COLO668 (cell line): ENCODE data around the gene LOXL1.

ENCODE experiments used
- DNase-seq: peaks from one replicate; lab custom pipeline; 2025; ENCODE audit not compliant: unreplicated experiment; lab: John Stamatoyannopoulos, UW

Gene LOXL1, protein sequence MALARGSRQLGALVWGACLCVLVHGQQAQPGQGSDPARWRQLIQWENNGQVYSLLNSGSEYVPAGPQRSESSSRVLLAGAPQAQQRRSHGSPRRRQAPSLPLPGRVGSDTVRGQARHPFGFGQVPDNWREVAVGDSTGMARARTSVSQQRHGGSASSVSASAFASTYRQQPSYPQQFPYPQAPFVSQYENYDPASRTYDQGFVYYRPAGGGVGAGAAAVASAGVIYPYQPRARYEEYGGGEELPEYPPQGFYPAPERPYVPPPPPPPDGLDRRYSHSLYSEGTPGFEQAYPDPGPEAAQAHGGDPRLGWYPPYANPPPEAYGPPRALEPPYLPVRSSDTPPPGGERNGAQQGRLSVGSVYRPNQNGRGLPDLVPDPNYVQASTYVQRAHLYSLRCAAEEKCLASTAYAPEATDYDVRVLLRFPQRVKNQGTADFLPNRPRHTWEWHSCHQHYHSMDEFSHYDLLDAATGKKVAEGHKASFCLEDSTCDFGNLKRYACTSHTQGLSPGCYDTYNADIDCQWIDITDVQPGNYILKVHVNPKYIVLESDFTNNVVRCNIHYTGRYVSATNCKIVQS

DNA sequence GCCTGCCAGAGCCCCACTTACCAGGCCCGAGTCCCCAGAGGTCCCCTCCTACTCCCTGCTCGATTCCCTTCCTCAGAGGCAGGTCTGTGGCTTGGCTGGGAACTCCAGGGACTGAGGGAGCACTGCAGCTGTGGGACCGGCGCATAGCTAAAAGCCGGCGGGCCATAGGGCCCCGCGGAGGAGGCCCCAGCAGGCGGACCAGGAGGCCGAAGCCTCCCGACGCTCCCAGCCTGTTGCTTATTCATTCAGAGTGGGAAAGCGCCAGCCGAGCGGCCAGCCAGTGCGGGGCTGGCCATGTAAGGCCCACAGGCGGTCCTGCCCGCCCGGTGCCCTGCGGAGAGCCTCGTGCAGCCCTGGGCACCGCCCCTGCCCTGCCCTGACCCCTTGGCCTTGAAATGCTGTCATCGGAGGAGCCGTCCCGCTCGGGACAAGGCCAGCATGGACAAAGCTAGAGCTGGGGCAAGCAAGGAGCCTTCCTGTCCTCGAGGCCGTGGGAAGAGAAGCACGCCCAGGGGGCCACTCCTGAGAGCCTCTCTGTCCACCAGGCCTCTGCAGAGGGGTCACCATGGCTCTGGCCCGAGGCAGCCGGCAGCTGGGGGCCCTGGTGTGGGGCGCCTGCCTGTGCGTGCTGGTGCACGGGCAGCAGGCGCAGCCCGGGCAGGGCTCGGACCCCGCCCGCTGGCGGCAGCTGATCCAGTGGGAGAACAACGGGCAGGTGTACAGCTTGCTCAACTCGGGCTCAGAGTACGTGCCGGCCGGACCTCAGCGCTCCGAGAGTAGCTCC lies at the start of gene LOXL1:
TSS of gene LOXL1 (plus strand) at position 244 of the 784 bp plus-strand sequence. CDS start at position 566, 322 bp downstream.
- peak; percentile 61 for DNase-seq

DNA sequence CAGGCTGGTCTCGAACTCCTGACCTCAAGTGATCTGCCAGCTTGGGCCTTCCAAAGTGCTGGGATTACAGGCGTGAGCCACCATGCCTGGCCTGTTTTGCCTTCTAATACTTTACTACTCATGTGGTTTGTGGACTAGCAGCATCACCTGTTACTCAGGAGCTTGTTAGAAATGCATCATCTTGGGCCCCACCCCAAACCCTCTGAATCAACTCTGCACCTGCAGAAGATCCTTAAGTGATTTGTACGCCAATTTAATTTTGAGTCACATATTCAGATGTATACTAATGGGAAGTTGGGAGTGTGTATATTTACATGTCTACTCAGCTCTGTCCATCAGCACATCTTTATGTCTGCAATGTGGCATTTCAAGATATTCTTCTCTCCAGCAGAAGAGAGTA lies 46.8 kb upstream of the LOXL1 start:
- no peak for DNase-seq

DNA sequence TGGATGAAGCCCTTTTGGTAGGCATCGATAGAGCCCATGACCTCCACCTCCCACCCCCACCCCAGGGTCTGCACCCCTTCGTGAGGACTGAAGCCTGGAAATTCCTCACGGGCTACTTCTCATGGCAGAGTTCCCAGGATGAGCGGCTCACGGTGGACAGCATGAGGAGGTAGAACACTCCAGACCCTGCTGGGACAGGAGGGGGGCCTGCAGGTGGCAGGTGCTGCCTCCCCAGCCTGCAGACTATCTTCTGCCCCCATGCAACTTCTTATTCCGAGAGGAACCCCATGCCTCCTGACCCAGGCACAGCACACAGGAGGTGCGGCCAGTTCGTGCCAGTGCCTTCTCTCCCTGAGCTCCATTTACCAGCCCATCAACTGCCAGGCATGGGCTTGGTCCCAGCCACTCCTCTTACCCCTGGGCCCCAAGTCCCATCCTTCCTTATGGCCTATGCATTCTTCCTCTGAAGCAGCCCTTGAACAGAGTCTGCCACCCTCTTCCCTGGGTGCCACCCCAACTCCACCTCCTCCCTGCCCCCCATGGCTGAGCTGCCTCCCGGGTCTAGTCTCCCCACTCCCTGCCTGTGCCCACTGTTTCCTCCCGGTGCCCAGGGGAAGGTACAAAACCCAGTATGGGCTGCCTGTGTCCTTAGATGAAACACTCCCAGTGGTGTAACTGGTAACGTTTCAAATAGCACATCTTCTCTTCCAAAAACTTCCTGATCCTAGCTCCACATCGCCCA lies 44.5 kb upstream of the LOXL1 start:
- DNase-seq, result no peak

DNA sequence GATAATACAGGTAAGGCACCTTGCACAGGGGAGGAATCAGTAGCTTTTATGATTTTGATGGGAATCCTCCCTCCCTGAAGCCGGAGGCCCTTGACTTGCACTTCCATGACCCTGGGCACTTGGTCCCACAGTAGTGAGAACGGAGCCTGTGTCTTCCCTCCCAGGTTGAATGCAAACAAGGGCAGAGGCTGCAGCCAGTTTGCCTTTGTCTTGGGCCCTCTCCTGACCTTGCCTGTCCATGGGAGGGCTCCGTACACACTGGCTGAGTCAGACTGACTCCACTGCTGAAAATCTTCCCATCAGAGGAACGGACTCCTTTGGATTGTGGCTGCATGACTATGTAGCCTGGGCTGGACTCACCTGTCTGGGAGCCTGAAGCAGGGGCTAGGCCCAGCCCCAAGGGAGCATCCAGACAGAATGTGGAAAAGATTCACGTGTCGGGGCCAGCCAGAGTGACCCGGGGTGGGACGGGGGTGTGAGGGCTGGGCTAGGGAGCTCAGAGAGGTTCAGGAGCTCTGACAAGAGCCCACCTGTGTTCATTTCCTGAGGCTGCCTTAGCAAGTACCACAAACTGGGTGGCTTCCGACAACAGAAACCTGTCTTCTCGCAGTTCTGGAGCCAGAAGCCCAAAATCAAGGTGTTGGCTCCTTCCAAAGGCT lies 43.4 kb upstream of the LOXL1 start:
- no peak for DNase-seq

DNA sequence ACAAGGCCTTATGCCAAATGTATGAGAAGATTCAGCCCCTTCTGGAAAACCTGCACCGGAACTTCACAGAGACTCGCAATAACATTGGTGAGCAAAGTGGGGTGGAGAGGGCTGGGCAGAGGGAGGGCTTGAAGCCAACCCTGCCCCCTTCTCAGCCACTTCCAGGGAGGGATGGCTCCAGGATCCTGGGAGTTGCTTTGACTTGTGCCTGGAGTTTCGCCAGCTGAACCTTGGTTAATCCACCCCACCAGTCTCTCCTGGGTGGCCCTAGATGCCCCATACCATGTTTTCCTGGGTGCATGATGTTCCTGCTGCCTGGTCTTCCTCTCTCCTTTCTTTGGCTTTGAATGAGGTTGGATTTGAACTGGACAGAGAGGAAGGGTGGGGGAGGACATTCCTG lies 42.1 kb upstream of the LOXL1 start:
- DNase-seq, result no peak

DNA sequence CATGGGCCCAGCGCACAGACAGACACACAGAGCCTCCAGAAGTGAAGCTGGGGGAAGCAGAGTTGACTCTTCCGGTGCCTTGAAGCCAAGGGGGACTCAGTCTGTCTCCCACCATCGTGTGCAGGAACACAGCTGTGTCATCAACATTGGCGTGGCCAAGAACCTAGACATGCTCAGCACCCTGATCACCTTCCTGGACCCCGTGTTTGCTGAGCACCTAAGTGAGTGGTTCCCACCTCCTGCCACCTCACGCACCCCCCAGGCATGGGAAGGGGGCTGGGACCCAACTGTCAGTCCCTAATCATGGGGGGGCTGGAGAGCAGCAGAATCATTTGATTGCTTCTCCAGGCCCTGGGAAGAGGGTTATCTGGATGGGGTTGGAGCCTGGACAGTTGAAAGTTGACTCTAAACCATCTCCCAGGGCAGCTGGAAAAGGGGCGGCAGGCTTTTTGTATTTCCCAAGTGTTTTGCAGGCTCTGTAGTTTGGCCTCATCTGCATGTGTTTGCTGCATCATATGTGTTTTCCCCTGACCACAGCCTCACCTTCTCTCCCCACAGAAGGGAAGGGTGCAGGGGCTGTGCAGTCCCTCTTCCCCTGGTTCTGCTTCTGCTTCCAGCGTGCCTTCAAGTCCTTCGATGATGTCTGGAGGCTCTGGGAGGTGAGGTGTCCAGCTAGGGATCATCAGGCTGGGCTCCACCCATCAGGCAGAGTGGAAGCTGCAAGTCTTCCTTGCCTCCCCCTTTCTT lies 40.1 kb upstream of the LOXL1 start:
- no peak for DNase-seq

GRCh38 chr15:73886717-73887345 lies 39.4 kb upstream of the LOXL1 start:
- no peak for DNase-seq

DNA sequence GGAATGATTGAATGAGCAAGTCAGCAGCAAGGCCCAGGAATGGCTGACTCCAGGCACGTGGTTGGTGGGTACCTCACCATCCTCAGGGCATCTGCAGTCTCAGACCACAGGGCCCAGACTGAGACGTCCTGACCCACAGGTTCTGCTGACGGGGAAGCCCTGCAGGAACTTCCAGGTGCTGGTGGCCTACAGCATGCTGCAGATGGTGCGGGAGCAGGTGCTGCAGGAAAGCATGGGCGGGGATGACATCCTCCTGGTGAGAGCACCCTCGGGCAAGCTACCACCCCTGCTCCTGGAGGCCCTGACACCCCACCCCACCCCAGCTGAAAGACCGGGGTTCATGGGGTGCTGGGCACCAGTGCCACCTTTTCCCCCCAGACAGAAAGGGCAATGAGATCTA lies 38.8 kb upstream of the LOXL1 start:
- DNase-seq, result no peak

- DNase-seq, result no peak
Measured at GRCh38 chr15:73888224-73889041, 37.8 kb upstream of the LOXL1 start.

- no peak for DNase-seq
Measured at GRCh38 chr15:73889053-73889761, 37.1 kb upstream of the LOXL1 start.

- no peak for DNase-seq
Measured at GRCh38 chr15:73889762-73890124, 36.5 kb upstream of the LOXL1 start.

DNA sequence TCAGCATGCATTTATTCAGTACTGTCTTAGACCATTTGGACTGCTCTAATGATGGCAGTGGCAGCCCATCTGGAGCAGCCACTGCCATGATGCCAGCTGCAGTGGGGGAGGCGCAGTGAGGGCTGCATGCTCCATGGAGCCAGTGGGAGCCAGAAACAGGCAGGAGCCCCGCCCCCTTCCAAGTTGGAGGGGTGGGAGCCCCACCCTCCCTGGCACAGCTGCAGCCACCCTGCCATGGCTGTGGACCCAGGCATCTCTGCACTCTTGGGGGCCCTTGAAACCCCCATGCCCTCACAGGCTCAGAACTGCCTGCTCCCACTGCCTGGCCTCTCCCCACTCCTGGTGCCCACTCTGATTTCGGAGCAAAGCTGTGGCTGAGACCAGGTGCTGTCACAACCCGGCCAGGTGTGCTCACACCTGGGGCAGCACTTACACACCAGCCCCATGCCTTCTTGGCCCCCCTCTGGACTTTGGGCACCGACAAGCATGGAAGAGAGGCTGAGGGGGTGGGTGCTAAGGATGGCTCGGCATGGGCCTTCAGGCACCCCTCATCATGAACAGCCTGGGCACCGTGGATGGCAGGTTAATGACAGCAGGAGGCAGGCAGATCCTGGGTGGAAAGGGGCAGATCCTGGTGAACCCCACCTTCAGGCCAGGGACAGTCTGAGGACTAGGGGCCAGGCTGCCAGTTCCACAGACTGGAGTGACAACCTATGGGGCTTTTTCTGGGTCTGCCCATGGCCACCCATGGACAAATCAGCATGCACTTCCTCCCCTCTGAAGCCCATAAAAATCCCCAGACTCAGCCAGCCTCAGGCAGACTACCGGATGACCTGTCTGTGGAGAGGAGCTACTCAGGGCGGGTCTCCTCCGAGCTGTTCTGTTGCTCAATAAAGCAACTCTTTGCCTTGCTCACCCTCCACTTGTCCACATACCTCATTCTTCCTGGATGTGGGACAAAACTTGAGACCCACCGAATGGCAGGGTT lies 34.6 kb upstream of the LOXL1 start:
- no peak for DNase-seq

DNA sequence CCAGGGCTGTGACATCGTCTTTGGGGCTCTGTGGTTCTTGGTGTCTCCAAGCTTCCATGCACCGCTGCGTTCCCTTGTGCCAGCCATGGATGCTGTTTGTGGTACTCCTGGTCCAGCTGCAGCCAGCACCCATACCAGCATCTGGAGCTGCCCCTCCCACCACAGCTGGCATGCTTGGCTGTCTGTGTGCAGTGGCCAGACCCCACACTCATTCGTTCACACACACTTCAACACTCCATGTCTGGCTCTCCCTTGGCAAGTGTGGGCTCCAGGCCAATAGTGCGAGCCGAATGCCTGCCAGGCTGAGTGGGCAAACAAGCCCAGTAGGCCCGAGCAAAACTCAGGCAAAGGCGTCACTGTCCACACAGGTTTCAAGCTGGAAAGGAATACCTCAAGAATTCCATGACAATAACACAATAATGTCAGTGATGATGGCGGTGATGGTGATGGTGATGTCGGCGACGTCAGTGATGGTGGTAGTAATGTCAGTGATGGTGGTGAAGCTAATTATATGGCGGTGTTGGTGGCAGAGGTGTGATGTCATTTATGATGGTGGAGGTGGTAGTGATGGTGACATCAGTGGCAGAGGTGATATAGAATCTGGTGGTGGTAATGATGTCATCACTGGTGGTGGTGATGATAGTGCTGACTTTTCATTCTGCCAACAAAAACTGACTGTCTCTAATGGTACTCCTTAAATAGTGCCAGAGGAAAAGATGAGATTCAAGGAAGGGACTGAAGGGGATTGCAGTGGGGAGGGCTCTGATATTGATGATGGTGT lies 33.6 kb upstream of the LOXL1 start:
- DNase-seq, result no peak

DNA sequence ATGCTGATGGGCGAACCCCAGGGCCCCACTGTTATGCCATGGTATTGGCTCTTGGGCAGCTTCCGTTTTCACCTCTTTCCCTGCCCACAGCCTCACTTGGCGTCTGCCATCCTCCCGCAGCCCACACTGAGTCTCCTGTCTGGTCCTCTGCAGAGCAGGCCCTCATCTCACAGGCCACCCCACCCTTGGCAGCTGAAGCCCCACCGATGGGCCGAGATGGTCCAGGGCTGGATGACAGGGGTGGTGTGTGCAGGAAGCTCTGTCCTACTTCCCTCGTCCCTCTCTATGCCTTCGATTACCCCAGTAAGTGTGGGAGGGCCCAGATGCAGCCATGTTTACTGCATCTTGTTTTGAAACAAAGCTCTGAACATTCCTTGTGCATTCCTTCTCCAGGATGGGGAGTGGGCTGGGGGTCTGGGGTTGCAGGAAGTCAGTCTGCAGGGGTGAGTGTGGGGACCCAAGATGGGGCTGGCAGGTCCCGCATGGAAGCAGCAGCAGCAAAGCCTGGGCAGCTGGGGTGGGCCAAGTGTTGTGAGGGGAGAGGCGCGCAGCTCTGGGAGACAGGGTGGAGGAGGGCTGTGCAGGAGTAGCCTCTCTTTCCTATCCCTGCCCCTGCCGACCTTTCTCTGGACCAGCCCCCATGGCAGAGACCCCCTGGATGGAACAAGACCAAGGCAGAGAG lies 32.0 kb upstream of the LOXL1 start:
- no peak for DNase-seq

GRCh38 chr15:73897441-73898261 lies 28.6 kb upstream of the LOXL1 start:
- peak; percentile 24 for DNase-seq
